NCI-H2227 (cell line): ENCODE results near the gene TRPT1.
A peak's percentile ranks its signal among the peaks of the same experiment; 100 is the strongest.

Experiments
- DNase-seq: peaks from one replicate; lab custom pipeline; 2025; ENCODE audit not compliant: unreplicated experiment; lab: John Stamatoyannopoulos, UW

The TRPT1 gene

DNA sequence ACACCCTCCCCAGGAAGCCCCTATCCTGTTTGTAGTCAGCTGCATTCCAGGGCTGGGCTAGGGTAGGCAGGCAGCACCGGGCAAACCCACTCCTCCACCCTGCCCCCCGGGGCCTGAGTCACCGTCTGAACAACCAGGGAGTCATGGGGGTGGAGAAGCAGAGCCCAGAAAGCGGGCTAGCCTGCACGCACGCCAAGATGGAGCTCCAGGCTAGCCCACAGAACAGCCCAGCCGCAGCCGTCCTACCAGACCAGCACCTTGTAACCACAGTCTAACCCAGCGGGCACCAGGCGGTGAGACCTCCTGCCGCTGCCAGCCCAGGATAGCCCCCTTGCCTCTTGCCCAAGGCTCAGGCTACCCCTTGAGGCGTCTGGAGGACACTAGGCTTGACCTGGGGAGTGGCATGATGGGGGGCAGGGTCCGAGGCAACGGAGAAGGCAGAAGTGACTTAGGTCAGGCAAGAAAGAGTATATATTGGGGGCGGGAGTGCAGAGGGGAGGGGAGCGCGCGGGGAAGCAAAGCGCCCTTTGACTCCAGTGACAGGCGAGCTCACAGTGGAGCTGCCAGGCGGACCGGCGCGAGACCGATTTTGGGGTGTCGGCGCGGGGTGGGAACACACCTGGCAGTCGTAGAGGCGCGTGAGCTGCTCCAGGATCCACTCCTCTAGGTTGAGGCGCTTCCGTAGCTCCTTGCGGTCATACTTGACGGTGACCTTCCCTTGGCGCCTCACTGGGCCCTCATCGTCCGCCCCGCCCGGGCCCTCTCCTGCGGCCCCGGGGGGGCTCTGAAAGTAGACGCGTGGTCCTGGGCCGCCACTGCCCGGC lies 20.0 kb upstream of the TRPT1 start:
- DNase-seq: peak; percentile 44

DNA sequence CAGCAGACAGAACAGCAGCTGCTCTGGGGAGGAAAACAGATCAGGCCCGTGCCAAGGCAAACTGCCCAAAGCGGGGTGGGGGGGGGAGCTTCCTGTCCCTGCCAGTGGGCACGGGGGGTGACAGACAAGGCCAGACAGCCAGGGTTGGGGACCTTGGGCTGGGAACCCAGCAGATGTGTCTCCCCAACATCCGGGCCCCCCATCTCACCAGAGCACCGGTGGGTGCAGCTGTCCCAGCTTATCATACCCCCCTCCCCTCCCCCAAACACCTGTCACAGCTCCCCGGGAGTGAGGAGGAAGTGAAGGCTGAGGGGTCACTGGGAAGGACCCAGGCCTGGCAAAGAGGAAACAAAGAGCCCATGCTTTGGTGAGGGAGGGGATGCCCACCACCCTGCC lies 19.4 kb upstream of the TRPT1 start:
- DNase-seq: no peak

DNA sequence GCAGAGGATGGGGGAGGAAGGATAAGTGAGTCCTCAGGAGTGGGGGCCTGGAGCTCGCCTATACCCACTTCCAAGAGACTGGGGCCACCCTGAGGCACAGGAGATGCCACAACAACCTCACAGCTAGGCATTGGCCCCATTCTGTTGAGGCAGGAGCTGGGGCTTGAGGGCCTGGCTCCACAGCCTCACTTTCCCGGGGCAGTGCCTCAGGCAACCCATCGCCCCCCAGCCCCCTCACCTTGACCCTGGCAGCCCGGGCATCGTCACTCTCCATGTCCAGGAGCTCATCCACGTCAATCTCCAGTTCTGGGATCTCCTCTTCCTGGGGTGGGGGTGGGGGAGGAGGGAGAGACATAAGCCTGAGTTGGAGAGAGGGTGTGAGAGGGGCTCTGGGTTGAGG lies 19.0 kb upstream of the TRPT1 start:
- DNase-seq: no peak

DNA sequence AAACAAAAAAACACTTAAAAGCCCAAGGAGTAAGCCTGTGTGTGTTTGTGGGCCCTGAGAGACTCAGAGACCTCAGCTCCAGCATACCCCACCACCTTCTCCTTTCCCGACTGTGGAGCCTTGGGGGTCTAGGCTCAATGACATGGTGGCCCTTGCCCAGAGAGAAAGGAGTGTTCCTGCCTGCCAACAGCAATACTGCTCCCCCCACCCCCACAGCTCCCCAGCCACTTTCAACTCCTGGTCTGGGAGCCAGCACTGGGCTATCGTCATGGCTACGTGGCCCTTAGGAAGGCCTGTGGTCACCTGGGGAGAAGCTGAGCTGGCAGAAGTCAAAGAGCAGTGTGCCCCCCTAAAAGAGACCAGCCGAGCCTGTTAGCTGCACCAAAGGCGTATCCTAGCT lies 18.1 kb upstream of the TRPT1 start:
- DNase-seq: no peak

DNA sequence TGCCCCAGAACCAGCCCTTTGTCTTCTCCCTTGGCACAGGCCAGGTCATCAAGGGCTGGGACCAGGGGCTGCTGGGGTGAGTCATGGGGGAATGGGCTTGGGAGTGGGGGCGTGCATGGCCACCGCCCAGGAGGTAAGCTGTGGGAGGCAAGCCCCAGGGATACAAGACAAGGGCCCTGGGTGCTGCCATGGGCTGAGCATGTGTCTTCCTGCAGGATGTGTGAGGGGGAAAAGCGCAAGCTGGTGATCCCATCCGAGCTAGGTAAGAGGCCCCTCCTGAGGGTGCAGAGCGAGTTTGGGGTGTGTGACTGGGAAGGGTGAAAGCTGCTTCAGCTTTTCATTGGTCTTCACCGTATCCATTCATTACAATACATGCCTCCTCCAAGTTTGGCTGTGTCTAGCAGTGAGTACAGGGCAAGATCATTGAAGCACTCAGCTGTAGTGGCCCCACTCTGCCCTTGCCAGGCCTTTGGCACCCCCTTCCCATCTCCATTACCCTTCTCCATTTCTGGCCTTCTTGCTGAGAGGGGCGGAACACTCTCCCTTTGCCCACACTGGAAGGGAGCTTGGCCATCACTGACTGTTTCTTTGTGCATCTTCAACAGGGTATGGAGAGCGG lies 17.4 kb upstream of the TRPT1 start:
- DNase-seq: no peak

DNA sequence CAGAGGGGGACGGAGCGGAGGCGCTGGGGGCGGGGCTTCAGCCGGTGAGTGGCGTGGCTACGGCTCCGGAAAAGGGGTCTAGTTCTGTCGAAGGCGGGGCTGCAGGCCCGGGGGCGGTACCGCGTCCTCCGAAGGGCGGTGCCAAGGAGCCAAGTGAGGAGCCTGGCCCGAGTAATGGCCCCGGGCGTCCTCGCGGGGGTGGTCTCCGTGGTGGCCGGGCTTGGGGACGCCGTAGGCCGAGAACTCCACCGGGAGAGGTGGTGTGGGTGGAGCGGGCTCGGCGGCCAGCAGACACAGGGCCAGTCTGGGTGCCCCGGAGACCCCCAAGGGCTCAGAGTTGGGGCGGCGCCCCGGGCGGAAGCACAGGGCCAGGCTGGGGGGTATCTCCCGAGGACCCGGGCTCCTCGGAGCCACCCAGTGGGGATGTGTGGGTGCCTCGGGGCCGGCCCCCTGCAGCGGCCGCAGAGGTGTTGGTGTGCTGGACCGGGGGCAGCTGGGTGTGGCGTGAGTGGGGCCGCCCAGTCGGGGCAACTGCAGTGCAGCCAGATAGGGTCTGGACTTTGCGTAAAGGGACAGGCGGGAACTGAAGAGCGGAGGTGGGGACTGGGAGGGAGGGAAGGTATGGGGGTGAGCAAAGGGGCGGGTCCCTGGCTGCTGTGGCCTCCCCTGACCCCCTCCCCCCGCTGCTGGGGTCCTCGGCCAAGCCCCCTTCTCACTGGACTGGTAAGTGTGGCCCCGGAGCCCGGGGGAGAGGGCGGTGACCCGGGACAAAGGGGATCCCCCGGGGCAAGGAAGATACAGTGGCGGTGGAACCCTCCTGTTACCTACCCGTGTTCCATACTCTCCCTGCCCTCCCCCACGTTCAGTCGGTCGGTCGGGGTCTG lies 15.7 kb upstream of the TRPT1 start:
- DNase-seq: peak; percentile 68

DNA sequence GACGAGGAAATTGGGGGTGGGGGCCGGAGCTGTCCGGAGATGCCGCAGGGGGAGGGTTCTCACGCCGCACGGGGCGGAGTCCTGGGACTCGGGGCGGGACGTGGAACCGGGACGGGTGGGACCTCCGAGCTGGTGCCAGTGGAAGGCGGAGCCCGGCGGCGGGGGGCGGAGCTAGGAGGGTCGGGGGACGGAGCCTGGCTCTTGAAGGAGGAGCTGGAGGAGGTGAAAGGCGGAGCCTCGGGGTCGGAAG lies 15.2 kb upstream of the TRPT1 start:
- DNase-seq: peak; percentile 99

DNA sequence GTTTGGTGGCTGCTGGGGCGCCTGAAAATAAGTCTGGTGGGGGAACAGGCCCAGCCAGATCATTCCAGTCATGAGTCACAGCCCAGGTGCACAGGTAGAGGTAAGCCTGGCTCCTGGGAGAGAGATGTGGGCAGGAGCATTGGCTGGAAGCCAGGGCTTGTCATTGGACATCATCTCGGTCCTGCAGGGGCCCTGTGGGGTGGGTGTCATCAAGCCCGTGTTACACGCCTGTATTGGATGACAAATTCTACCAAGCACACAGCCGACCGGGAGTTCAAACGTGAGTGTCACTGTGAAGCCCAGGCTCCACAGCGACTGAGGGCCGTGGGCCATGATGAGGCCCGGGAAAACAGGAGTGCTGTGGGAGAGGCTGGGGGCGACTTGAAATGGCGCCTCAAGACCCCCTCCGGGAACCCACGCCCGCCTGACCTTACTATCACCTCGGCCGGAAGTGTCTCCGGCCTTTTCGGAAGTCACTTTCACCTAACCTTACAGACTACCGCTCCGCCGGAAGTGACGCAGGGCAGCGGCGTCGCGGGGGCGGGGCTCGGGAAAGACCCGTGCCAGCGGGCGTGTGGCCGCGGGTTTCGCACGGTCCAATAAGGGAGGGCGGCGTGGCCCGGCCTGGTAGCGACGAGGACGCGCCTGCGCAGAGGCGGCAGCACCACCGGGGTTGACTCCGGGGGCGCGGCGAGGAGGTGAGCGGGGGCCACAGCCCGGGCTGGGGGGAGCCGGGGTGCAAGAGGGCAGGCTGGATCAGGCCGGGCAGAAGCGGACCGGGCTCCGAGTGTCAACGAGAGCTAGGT lies 14.7 kb upstream of the TRPT1 start, which contains the start of gene FKBP2:
FKBP2 (plus strand) TSS at position 661 of the 806 bp plus-strand sequence. CDS start 1,293 bp downstream, outside the sequence.
- DNase-seq: peak; percentile 98

DNA sequence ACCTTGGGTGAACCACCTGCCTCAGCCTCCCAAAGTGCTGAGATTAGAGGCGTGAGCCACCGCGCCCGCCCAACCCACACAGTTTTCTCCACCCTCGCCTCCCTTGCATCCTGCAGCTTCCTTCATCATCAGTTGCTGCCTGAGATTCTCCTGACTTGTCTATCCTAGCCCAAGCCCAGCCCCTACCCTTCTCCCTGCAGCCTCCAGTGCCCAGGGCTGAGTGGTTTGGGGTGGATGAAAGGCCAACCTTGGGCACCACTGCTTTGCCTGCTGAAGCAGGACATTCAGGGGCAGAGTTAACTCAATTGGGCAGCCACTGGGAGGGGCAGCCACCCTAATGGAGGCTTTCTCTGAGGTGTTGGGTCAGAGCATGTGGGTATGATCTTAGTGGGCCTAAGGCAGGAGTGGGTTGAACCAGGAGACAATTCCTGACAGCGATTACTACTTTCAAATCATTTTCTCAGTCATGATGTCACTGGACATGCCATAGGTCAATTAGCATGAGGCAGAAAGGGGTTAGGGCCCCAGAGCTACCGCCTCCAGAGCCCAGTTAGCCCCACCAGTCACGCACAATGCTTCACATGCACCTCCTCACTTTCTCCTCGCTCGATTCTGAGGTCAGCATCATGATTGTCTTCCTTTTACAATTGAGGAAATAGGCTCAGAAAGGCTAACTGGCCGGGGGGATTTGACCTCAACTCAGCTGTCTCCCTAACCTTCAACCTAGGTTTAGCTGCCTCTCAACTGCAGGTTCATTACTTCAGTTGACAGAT lies 13.9 kb upstream of the TRPT1 start:
- no peak for DNase-seq

DNA sequence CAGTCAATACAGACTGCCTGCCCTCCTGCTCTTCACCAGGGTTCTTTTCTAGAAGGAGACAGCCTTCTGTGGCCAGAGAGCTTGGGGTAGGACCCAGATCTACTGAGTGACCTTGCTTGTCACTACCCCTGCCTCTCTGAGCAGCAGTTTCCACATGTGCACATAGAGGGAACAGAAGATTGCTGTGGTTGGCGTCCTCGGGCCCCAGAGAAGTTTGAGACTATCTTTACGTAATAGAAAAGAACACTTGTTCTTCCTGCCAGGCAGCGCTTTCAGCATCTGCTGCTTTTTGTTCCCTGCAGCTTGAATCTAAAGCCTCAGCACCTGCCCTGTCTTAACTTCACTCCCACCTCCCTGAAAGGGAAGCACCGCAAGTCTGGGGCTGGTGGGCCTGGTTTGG lies 13.0 kb upstream of the TRPT1 start:
- no peak for DNase-seq

DNA sequence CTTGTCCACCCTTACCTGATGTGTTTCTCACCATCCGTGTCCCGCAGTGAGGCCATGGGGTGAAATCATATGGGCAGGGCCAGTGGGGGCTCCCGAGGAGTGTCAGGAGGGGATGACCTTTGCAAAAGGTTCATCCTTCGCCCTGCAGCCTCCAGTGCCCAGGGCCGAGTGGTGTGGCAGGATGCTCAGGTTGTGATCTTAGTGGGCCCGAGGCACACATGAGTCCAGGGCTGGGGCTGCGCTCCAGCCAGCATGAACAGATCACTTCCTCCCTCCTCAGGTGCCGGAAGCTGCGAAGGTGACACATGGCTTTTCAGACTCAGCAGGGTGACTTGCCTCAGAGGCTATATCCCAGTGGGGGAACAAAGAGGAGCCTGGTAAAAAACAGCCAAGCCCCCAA lies 12.1 kb upstream of the TRPT1 start:
- no peak for DNase-seq

DNA sequence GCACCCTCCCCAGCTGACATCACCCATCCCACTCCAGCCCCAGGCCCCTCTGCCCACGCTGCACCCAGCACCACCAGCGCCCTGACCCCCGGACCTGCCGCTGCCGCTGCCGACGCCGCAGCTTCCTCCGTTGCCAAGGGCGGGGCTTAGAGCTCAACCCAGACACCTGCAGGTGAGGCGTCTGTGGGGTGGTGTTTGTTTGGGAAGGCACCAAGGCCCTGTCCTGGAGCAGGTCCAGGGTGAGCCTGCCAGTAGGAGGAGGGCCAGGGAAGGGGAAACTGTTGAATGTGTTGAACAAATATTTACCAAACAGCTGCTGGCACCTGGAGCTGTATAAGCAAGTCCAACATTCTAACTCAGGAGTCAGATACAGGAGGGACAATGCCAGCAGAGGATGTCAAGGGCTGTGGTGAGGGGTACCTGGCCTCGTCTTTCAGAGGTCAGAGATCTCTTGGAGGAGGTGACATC lies 11.5 kb upstream of the TRPT1 start:
- no peak for DNase-seq

DNA sequence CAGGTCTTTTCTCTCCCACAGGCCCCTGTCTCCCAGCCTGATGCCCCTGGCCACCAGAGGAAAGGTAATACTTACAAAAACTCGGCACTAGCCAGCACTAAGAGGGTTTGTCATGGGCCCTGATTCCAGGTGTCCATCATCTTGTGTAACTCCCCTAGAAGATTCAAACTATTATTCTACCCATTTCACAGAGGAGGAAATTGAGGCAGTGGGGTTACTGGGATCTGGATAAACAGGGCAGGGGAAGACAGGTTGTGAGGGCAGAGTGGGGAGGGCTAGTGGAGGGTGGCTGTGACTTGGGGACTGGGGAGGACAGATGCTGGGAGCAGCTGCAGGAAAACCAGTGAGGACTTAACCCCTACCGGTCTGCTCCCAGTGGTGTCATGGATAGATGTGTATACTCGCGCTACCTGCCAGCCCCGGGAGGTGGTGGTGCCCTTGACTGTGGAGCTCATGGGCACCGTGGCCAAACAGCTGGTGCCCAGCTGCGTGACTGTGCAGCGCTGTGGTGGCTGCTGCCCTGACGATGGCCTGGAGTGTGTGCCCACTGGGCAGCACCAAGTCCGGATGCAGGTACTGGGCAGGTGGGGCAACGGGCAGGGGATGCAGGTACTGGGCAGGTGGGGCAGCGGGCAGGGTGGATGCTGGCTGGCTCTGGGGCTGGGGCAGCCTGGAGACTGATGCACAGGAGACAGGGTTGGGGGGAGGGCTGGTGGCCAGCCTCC lies 9.6 kb upstream of the TRPT1 start:
- no peak for DNase-seq

DNA sequence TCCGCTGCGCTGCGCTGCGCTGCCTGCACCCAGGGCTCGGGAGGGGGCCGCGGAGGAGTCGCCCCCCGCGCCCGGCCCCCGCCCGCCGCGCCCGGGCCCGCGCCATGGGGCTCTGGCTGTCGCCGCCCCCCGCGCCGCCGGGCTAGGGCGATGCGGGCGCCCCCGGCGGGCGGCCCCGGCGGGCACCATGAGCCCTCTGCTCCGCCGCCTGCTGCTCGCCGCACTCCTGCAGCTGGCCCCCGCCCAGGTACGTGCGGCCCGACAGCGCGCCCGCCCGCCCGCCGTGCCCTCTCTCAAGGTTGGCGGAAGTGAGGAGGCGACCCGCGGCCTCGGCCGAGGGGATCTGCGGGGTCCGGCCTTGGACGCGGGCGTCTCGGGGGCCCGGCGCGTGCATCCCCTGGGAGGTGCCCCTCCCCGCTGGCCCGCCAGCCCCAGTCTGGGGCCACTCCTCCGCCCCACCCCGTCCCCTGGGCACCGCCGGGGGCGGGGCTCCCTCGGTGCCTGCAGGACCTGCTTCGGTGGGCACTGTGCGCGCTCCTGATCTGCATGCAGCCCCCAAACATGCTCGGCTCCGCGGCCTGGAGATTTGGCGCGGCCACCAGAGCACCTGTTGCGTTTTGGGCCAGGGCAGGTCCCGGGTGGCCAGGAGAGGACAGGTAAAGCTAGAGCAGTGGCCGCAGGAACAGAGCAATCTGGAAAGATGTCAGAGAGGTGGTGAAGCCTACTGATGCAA lies 8.8 kb upstream of the TRPT1 start:
- peak; percentile 78 for DNase-seq

DNA sequence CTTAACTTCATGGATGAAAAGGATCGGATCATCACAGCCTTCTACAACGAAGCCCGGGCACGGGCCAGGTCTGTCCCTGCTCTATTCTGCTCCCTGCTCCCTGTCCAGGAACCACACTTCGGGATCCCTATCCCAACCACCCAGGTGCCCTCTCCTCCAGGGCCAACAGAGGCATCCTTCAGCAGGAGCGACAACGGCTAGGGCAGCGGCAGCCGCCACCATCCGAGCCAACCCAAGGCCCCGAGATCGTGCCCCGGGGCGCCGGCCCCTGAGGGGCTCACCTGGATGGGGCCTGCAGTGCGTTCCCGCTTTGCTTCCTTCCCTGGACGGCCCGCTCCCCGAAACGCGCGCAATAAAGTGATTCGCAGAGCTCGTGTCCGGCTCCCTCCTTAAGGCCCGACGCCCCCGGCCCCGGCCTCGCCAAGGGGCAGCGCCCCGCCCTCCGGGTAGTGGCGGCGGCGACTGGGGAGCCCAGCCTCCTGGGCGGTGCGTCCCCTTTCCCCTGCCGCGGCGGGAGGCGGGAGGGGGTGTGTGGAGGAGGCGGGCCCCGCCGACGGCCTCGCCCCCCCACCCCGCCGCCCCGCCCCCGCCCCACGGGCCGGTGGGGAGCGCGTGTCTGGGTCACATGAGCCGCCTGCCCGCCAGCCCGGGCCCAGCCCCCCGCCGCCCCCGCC lies 8.1 kb upstream of the TRPT1 start, which contains the start of gene VEGFB:
VEGFB (plus strand) TSS at position 672 of the 674 bp plus-strand sequence. CDS start 250 bp downstream, outside the sequence.
- peak; percentile 86 for DNase-seq

DNA sequence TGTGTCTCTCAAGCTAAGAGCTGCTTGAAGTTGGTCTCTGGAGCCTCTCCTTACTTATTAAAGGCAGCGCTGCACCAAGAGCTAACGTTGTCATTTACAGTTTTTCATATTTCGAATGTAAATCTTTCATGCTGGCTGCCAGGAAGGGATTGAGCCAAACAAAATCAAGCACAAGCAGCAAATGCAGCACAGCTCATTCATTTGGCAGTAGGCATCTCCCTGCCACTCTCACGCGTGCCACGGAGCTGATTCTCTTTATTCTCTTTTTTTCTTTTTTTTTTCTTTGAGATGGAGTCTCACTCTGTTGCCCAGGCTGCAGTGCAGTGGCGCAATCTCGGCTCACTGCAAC lies 7.0 kb upstream of the TRPT1 start:
- DNase-seq: no peak

DNA sequence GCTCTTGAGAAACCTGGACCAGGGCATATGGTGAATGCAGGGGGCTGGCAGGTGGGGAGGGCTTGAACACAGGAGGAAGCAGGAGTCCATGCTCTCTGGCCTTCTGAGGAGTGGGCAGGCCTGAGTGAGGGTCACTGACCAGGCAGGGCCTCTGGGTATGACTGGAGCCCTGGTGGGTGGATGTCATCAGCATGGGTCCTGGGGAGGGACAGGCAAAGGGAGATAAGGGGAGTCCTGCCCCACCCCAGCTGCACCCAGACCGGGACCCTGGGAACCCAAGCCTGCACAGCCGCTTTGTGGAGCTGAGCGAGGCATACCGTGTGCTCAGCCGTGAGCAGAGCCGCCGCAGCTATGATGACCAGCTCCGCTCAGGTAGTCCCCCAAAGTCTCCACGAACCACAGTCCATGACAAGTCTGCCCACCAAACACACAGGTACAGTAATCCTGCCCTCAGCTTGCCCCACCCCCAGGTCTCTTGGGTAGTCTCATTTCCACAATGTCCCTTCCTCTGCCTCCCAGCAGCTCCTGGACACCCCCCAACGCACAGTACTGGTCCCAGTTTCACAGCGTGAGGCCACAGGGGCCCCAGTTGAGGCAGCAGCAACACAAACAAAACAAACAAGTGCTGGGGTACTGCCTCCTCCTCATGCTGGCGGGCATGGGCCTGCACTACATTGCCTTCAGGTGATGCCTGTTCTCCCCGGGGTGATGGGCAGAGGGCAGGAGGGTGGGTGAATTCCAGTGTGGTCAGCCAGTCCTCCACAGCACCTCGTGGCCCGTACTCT lies 6.4 kb upstream of the TRPT1 start:
- DNase-seq: no peak

DNA sequence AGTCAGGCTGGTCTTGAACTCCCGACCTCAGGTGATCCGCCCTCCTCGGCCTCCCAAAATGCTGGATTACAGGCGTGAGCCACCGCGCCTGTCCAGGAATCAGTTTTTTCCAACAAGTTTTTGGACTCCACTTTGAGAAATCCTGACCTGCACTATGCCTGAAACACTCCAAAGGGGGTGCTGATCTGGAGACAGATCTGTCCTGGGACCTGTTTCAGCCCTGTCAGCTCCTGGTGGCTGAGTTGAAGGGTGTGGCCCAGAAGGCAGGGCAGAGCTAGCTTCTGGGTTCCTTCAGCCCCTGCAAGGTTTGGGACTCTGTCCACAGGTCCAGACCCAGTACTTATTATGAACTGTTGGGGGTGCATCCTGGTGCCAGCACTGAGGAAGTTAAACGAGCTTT lies 5.6 kb upstream of the TRPT1 start:
- no peak for DNase-seq
